ENCODE measurements around the gene USP32.

The USP32 gene

DNA sequence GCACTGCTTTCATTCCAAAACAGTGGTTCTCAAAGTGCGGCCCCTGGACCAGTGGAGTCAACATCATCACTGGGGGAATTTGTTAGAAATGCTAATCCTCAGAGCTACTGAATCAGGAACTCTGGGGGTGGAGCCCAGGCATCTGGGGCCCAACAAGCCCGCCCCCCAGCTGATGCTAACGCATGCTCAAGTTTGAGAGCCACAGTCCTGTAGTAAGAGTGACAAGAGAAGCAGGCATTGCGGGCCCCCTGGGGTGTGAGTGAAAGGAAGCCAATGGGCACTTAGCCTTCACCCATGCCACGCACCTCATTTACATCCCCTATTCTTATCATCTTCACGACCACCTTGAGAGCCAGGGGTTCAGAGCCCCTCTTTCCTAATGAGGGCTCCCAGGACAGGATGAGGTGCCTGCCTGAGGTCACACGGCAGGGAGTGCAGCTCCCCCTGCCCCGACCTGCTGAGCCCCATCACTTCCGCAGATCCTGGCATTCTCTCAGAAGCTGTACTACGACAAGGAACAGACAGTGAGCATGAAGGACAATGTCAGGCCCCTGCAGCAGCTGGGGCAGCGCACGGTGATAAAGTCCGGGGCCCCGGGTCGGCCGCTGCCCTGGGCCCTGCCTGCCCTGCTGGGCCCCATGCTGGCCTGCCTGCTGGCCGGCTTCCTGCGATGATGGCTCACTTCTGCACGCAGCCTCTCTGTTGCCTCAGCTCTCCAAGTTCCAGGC is 233.0 kb downstream of the USP32 start:
- TF ChIP-seq, protein P1, sequence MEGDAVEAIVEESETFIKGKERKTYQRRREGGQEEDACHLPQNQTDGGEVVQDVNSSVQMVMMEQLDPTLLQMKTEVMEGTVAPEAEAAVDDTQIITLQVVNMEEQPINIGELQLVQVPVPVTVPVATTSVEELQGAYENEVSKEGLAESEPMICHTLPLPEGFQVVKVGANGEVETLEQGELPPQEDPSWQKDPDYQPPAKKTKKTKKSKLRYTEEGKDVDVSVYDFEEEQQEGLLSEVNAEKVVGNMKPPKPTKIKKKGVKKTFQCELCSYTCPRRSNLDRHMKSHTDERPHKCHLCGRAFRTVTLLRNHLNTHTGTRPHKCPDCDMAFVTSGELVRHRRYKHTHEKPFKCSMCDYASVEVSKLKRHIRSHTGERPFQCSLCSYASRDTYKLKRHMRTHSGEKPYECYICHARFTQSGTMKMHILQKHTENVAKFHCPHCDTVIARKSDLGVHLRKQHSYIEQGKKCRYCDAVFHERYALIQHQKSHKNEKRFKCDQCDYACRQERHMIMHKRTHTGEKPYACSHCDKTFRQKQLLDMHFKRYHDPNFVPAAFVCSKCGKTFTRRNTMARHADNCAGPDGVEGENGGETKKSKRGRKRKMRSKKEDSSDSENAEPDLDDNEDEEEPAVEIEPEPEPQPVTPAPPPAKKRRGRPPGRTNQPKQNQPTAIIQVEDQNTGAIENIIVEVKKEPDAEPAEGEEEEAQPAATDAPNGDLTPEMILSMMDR (IDR thresholded peaks at IDR 0.05; ENCODE audit: extremely low read depth, missing control alignments), result no peak
- DNase-seq (ENCODE audit: low spot score), result peak; percentile 9

DNA sequence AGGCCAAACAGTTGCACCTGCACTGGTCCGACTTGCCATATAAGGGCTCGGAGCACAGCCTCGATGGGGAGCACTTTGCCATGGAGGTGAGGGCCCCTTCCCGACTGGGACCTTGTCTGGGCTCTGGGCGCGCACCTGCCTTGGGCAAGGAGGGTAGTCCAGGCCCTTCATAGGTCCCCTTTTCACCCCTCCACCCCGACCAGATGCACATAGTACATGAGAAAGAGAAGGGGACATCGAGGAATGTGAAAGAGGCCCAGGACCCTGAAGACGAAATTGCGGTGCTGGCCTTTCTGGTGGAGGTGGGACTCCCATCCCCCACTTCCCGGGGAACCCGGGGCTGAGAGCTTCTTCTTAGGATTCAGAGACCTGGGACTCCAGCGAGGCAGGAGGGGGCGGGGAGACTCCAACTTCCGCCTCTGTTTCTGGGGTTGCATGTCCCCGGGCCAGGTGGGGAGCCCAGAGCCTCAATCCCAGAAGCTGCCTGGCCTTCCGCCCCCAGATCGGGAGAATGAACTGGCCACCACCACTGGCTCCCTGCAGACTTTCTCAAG is 234.4 kb downstream of the USP32 start:
- TF ChIP-seq, protein P1 (IDR thresholded peaks at IDR 0.05; ENCODE audit: extremely low read depth, missing control alignments), result no peak
- peak; percentile 21 for DNase-seq (ENCODE audit: low spot score)

DNA sequence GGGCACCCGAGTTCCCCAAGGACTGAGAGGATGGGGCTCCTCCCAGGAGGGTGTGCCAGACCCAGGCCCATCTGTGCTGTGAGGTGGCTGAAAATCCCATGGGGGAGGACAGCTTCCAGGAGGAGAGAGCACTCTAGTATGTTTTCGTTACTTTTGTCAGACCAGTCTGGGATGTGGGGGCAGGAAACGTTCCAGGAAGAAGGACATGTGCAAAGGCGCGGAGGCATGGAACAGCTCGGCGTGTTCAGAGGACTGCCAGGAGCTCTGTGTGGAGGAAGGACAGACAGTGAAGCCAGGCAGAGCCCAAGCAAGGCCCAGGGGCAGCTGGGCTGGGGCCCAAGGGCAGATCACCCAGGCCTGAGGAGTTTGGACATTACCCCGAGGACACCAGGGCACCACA is 235.2 kb downstream of the USP32 start:
- DNase-seq (ENCODE audit: low spot score), result no peak
- TF ChIP-seq, protein P1 (IDR thresholded peaks at IDR 0.05; ENCODE audit: extremely low read depth, missing control alignments), result no peak

DNA sequence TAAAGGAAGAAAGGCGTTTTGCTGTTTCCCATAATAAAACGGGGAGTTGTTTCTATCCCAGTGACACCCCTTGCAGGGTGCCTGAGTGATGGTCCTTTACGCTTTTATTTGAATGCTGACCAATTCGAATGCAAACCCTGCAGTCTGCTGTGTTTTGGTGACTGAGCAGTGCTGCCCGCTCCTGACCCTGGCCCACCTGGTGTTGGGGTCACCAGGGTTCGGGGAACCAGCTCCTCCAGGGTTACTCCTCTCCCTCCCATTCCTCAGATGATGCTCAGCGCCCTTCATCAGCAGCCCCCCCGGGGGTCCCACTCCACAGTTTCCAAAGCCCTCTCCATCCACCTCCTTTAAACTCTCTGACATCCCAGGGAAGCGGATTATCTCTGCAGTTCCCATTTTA is 236.1 kb downstream of the USP32 start:
- DNase-seq (ENCODE audit: low spot score), result no peak
- TF ChIP-seq, protein P1 (IDR thresholded peaks at IDR 0.05; ENCODE audit: extremely low read depth, missing control alignments), result no peak

DNA sequence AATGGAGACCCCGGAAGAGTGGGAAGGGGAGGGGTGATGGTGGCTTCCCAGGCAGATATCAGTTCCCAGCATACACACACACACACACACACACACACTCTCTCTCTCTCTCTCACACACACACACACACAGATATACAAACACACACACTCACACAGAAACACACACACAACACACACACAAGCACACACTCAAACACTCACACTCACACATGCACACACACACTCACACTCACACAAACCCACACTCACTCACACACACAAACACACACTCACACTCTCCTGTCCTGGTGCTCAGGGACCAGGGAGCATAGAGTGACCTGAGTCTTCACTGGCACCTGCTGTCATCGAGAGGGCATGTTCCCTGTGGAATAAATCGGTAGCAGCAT is 236.5 kb downstream of the USP32 start:
- no peak for DNase-seq (ENCODE audit: low spot score)
- TF ChIP-seq, protein P1 (IDR thresholded peaks at IDR 0.05; ENCODE audit: extremely low read depth, missing control alignments), result no peak

DNA sequence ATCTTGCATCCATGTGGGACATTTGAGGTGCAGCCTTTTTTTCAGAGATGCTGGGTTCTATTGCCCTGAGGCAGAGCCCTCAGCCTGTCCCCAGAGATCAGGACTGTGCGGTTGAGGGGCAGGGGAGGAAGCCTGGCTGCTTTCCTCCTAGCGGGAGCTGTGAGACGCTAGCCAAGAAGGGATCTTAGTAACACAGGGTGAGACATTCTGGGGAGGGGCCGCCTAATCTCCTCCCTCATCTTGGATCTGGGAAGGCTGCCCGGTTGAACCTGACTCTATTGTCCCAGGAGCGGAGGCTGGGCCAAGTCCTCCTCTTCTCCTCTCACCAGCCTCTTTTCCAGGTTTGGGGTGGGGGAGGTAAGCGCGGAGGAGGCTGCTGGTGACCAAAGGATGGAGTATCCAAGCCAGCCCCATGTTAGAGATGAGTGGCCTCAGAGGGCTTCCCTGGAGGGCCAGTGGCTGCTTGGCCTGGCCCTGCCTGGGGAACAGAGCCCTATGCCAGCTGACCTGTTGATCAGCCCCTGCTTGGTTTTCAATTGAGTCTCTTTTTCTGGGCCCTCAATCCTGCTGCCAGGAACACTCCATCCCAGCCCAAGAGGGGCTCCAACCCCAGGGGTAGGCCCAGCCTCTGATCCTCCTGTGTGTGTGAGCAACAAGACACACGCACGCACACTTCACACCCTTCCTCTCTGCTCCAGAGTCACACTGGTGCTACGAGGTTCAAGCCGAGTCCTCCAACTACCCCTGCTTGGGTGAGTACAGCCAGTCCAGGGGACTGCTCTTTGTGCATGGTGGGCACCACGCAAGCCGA is 237.1 kb downstream of the USP32 start:
- TF ChIP-seq, protein P1 (IDR thresholded peaks at IDR 0.05; ENCODE audit: extremely low read depth, missing control alignments), result no peak
- no peak for DNase-seq (ENCODE audit: low spot score)
